Vagina (tissue), 2 donors: Measurements from ENCODE around the gene KLHL29.

Experiments used
- POLR2A ChIP-seq, 2 donors: fragments of 450-650 bp; IDR thresholded peaks; one replicate each; pipeline ENCODE4 v1.6.1; 2017; ENCODE audit warnings: antibody characterized with exemption in 2 of 2, mild to moderate bottlenecking in 2 of 2, moderate library complexity in 2 of 2
- POLR2AphosphoS5 ChIP-seq, 2 donors: sonication (generic); formaldehyde crosslinking; IDR thresholded peaks; one replicate each; pipeline ENCODE4 v1.9.0; 2017; ENCODE audit warnings: antibody characterized with exemption in 2 of 2, mild to moderate bottlenecking in 2 of 2, low read depth in 1 of 2; ENCODE audit not compliant: insufficient read depth in 1 of 2
- TF ChIP-seq, protein P1 (sequence below), 3 experiments: fragments of 450-650 bp in 2 of 3; fragments of 200-600 bp in 1 of 3; sonication (generic) in 1 of 3; IDR thresholded peaks; one replicate each; pipeline ENCODE4 v1.5.1; 2017 to 2019; ENCODE audit warnings: antibody characterized with exemption in 3 of 3, mild to moderate bottlenecking in 2 of 3, moderate library complexity in 2 of 3

DNA sequence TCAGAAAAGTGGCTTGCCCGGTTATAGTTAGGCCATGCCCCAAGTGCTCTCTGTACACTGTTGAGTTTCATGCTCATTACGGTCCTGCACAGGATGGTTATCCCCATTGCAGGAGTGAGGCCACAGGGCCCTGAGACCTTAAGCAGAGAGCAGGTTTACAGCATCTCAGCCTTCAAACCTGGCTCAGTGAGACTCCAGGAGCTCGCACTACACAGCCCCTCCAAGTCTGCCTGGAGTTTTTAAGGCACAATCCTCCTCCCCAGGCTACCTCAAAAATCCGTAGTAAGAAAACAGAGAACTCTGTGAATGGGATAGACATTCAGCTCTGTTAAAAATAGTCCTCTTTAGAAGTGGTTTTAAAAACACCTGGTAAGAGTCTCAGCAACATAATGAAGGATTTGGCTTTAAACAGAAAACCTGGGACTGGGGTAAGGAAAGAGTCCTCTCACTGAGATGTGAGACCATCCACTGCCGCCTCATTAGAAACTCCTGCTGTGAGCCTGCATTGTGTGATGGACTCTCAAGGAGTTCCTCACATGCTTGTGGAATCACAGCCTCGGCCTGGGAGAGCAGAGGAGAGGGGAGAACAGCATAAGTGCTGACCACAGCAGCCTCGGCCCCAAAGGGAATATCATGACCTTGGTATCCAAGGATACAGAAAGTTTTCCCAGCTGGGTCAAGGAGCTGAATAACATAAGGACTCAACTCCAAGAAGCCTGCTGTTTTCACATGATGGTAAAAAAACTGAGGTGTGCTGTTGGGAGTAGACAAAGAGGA lies 327.2 kb downstream of the KLHL29 start:
- TF ChIP-seq POLR2A (IDR thresholded peaks at IDR 0.05) (no peak), POLR2AphosphoS5 (IDR thresholded peaks at IDR 0.05; ENCODE audit: insufficient read depth in 1 of 2, low read depth in 1 of 2) (no peak)
- TF ChIP-seq, protein P1, sequence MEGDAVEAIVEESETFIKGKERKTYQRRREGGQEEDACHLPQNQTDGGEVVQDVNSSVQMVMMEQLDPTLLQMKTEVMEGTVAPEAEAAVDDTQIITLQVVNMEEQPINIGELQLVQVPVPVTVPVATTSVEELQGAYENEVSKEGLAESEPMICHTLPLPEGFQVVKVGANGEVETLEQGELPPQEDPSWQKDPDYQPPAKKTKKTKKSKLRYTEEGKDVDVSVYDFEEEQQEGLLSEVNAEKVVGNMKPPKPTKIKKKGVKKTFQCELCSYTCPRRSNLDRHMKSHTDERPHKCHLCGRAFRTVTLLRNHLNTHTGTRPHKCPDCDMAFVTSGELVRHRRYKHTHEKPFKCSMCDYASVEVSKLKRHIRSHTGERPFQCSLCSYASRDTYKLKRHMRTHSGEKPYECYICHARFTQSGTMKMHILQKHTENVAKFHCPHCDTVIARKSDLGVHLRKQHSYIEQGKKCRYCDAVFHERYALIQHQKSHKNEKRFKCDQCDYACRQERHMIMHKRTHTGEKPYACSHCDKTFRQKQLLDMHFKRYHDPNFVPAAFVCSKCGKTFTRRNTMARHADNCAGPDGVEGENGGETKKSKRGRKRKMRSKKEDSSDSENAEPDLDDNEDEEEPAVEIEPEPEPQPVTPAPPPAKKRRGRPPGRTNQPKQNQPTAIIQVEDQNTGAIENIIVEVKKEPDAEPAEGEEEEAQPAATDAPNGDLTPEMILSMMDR (IDR thresholded peaks at IDR 0.05) = no peak
